OCI-LY3 (cell line): ENCODE data around the gene USP20.

Experiments used
- H2AFZ ChIP-seq: fragments of 200-600, 300-600 bp; shearing (Covaris generic); 2 replicates; pipeline ENCODE4 v1.6.0; 2014; ENCODE audit warnings: antibody characterized with exemption, low read depth, low read length
- H3K27ac ChIP-seq: fragments of 200-600, 300-600 bp; sonication (generic); 2 replicates; pipeline ENCODE4 v1.5.1; 2014; ENCODE audit warnings: mild to moderate bottlenecking, low read length, moderate library complexity, mixed read lengths
- H3K27me3 ChIP-seq: fragments of 200-600, 300-600 bp; sonication (generic); 2 replicates; pipeline ENCODE4 v1.6.1; 2014; ENCODE audit warnings: low read depth, low read length, mixed read lengths
- H3K36me3 ChIP-seq: fragments of 200-600, 300-600 bp; sonication (generic); replicated peaks from 2 replicates; pipeline ENCODE3; 2014; ENCODE audit warnings: low read depth, low read length, mixed read lengths
- H3K4me1 ChIP-seq: fragments of 300-600, 200-600 bp; sonication (generic); 2 replicates; pipeline ENCODE4 v1.6.1; 2014; ENCODE audit warnings: low read length, mixed read lengths
- H3K4me2 ChIP-seq: fragments of 200-600, 300-600 bp; sonication (generic); 2 replicates; pipeline ENCODE4 v1.6.1; 2014; ENCODE audit warnings: low read length, mixed read lengths
- H3K4me3 ChIP-seq: fragments of 300-600, 200-600 bp; sonication (generic); 2 replicates; pipeline ENCODE4 v1.5.1; 2014; ENCODE audit warnings: antibody characterized with exemption, mild to moderate bottlenecking, low read length, moderate library complexity
- H3K79me2 ChIP-seq: fragments of 300-600, 200-600 bp; shearing (Covaris generic); 2 replicates; pipeline ENCODE4 v1.6.1; 2014; ENCODE audit warnings: mild to moderate bottlenecking, low read length, mixed read lengths
- H3K9ac ChIP-seq: fragments of 300-600, 200-600 bp; shearing (Covaris generic); 2 replicates; pipeline ENCODE4 v1.6.0; 2014; ENCODE audit warnings: mild to moderate bottlenecking, low read length, moderate library complexity
- H3K9me3 ChIP-seq: fragments of 200-600, 300-600 bp; shearing (Covaris generic); 2 replicates; pipeline ENCODE4 v1.6.1; 2014; ENCODE audit warnings: low read length, mixed read lengths; ENCODE audit not compliant: insufficient read depth
- H4K20me1 ChIP-seq: fragments of 200-600, 300-600 bp; sonication (generic); 2 replicates; pipeline ENCODE4 v1.6.1; 2016; ENCODE audit warnings: low read length, mixed read lengths; ENCODE audit not compliant: insufficient read depth
- CTCF ChIP-seq: fragments of 200-600, 300-600 bp; sonication (generic); IDR thresholded peaks from 2 replicates; pipeline ENCODE4 v1.5.1; 2014; ENCODE audit warnings: antibody characterized with exemption, low read length, low read depth
- EZH2phosphoT487 ChIP-seq: fragments of 200-600 bp; shearing (Covaris generic); IDR thresholded peaks from 2 replicates; pipeline ENCODE4 v1.6.1; 2018; ENCODE audit warnings: antibody characterized with exemption, mixed run types, low read depth

USP20 gene

GRCh38 chr9:129811967-129812363 lies 23.3 kb upstream of the USP20 start:
- TF ChIP-seq EZH2phosphoT487 (no peak), CTCF (no peak)
- Histone ChIP-seq H3K4me2 (no peak overlapping the region), H3K4me1 (no peaks in the 10 kb centered on the region), H3K4me3 (no peak overlapping the region), H3K79me2 (no peaks in the 10 kb centered on the region), H3K27me3 (no peaks in the 10 kb centered on the region), H3K36me3 (peaks cover 51% of the 10 kb centered on the region), H2AFZ (no peak overlapping the region), H4K20me1 (no peaks in the 10 kb centered on the region), H3K27ac (no peak overlapping the region), H3K9me3 (no peaks in the 10 kb centered on the region), H3K9ac (no peak overlapping the region)

- no peak overlapping the region for H3K4me3 ChIP-seq
- no peak overlapping the region for H3K9ac ChIP-seq
- H2AFZ ChIP-seq: no peak overlapping the region
- no peak overlapping the region for H3K4me2 ChIP-seq
- H3K27me3 ChIP-seq: no peaks in the 10 kb centered on the region
- H4K20me1 ChIP-seq: no peaks in the 10 kb centered on the region
- no peak overlapping the region for H3K27ac ChIP-seq
- no peaks in the 10 kb centered on the region for H3K4me1 ChIP-seq
- H3K36me3 ChIP-seq: peaks cover 50% of the 10 kb centered on the region
- no peaks in the 10 kb centered on the region for H3K79me2 ChIP-seq
- TF ChIP-seq EZH2phosphoT487 (no peak), CTCF (no peak)
- no peaks in the 10 kb centered on the region for H3K9me3 ChIP-seq
These were observed 22.9 kb upstream of the USP20 start for GRCh38 chr9:129812385-129812784.

- H4K20me1 ChIP-seq: no peaks in the 10 kb centered on the region
- no peaks in the 10 kb centered on the region for H3K9me3 ChIP-seq
- TF ChIP-seq EZH2phosphoT487: no peak
- TF ChIP-seq CTCF: no peak
- H2AFZ ChIP-seq: no peak overlapping the region
- no peaks in the 10 kb centered on the region for H3K79me2 ChIP-seq
- H3K4me3 ChIP-seq: no peak overlapping the region
- H3K27me3 ChIP-seq: no peaks in the 10 kb centered on the region
- no peak overlapping the region for H3K27ac ChIP-seq
- H3K9ac ChIP-seq: no peak overlapping the region
- H3K36me3 ChIP-seq: peaks cover 56% of the 10 kb centered on the region
- H3K4me2 ChIP-seq: no peak overlapping the region
- H3K4me1 ChIP-seq: no peaks in the 10 kb centered on the region
These were observed 21.6 kb upstream of the USP20 start for GRCh38 chr9:129813661-129814060.

GRCh38 chr9:129814432-129815223 lies 20.6 kb upstream of the USP20 start:
- Histone ChIP-seq H3K79me2 (no peaks in the 10 kb centered on the region; the same call in 1 of the 2 replicates), H3K36me3 (peaks cover 61% of the 10 kb centered on the region), H3K4me2 (no peak overlapping the region), H3K4me1 (no peaks in the 10 kb centered on the region), H3K9me3 (no peaks in the 10 kb centered on the region), H2AFZ (no peak overlapping the region), H3K4me3 (no peak overlapping the region), H4K20me1 (no peaks in the 10 kb centered on the region), H3K9ac (no peak overlapping the region), H3K27me3 (no peaks in the 10 kb centered on the region), H3K27ac (no peak overlapping the region)
- TF ChIP-seq CTCF: no peak
- TF ChIP-seq EZH2phosphoT487: no peak
